OCI-LY1 (cell line): Measurements from ENCODE around the gene RORB.

Experiments
- H2AFZ ChIP-seq: fragments of 200-600 bp; sonication (generic), shearing (Covaris generic); 2 replicates; pipeline ENCODE4 v1.6.0; 2014; ENCODE audit warnings: antibody characterized with exemption, mild to moderate bottlenecking, low read length
- H3F3A ChIP-seq: fragments of 200-600 bp; sonication (generic), shearing (Covaris generic); 2 replicates; pipeline ENCODE4 v1.6.0; 2014; ENCODE audit warnings: mild to moderate bottlenecking, antibody characterized with exemption, low read length, moderate library complexity; ENCODE audit not compliant: insufficient read depth
- H3K27ac ChIP-seq: fragments of 200-600 bp; sonication (generic); 2 replicates; pipeline ENCODE4 v1.5.1; 2014; ENCODE audit warnings: low read length, mixed run types, mild to moderate bottlenecking, low read depth; ENCODE audit not compliant: poor library complexity, severe bottlenecking
- H3K27me3 ChIP-seq: fragments of 200-600 bp; sonication (generic); 2 replicates; pipeline ENCODE4 v1.6.0; 2014; ENCODE audit warnings: antibody characterized with exemption, mild to moderate bottlenecking, low read length, moderate library complexity; ENCODE audit not compliant: insufficient read depth
- H3K36me3 ChIP-seq: fragments of 200-600 bp; sonication (generic); 2 replicates; pipeline ENCODE4 v1.6.1; 2014; ENCODE audit warnings: mild to moderate bottlenecking, antibody characterized with exemption, low read length, moderate library complexity, mixed read lengths; ENCODE audit not compliant: insufficient read depth
- H3K4me1 ChIP-seq: fragments of 200-600 bp; sonication (generic); 2 replicates; pipeline ENCODE4 v1.5.1; 2014; ENCODE audit warnings: mild to moderate bottlenecking, low read length, moderate library complexity; ENCODE audit not compliant: insufficient read depth, severe bottlenecking
- H3K4me2 ChIP-seq: fragments of 200-600 bp; sonication (generic), shearing (Covaris generic); 2 replicates; pipeline ENCODE4 v1.6.1; 2014; ENCODE audit warnings: low read length
- H3K4me3 ChIP-seq: fragments of 200-600 bp; sonication (generic); 2 replicates; pipeline ENCODE4 v1.5.1; 2014; ENCODE audit warnings: low read length, low read depth, mild to moderate bottlenecking, mixed read lengths; ENCODE audit not compliant: poor library complexity, severe bottlenecking
- H3K79me2 ChIP-seq: fragments of 200-600 bp; shearing (Covaris generic); 2 replicates; pipeline ENCODE4 v1.6.1; 2016; ENCODE audit warnings: mixed run types, low read length, mixed read lengths; ENCODE audit not compliant: insufficient read depth
- H3K9ac ChIP-seq: fragments of 200-600 bp; sonication (generic), shearing (Covaris generic); 2 replicates; pipeline ENCODE4 v1.6.1; 2014; ENCODE audit warnings: mild to moderate bottlenecking, low read length, mixed read lengths
- H3K9me2 ChIP-seq: fragments of 200-600 bp; sonication (generic), shearing (Covaris generic); 2 replicates; pipeline ENCODE4 v1.6.1; 2014; ENCODE audit warnings: low read depth, mild to moderate bottlenecking, low read length, mixed read lengths
- H3K9me3 ChIP-seq: fragments of 200-600 bp; shearing (Covaris generic); 2 replicates; pipeline ENCODE4 v1.6.1; 2014; ENCODE audit warnings: low read length, mixed read lengths
- H4K20me1 ChIP-seq: fragments of 200-600 bp; sonication (generic), shearing (Covaris generic); 2 replicates; pipeline ENCODE4 v1.6.0; 2016; ENCODE audit warnings: mild to moderate bottlenecking, low read length; ENCODE audit not compliant: insufficient read depth
- CTCF ChIP-seq: fragments of 200-600 bp; sonication (generic), shearing (Covaris generic); IDR thresholded peaks from 2 replicates; pipeline ENCODE4 v1.5.1; 2017; ENCODE audit warnings: mild to moderate bottlenecking, antibody characterized with exemption, low read length, moderate library complexity, mixed read lengths
- EZH2 ChIP-seq: fragments of 200-600 bp; sonication (generic), shearing (Covaris generic); IDR thresholded peaks from 2 replicates; pipeline ENCODE4 v1.8.0; 2017; ENCODE audit warnings: borderline replicate concordance, mixed run types, mild to moderate bottlenecking, antibody characterized with exemption, low read length, moderate library complexity, mixed read lengths

RORB gene

GRCh38 chr9:74718709-74719108 is 221.6 kb downstream of the RORB start:
- no peaks in the 10 kb centered on the region for H3K79me2 ChIP-seq
- no peaks in the 10 kb centered on the region for H4K20me1 ChIP-seq
- H3K4me3 ChIP-seq = no peak overlapping the region
- no peaks in the 10 kb centered on the region for H3F3A ChIP-seq
- H3K4me1 ChIP-seq = no peaks in the 10 kb centered on the region
- no peaks in the 10 kb centered on the region for H3K27me3 ChIP-seq
- no peaks in the 10 kb centered on the region for H3K36me3 ChIP-seq
- TF ChIP-seq CTCF (no peak), EZH2 (no peak)
- H3K9ac ChIP-seq = no peak overlapping the region
- H3K27ac ChIP-seq = no peak overlapping the region
- no peak overlapping the region for H3K4me2 ChIP-seq
- H3K9me3 ChIP-seq = no peaks in the 10 kb centered on the region
- H3K9me2 ChIP-seq = no peaks in the 10 kb centered on the region
- no peak overlapping the region for H2AFZ ChIP-seq

GRCh38 chr9:74719306-74719705 is 222.2 kb downstream of the RORB start:
- Histone ChIP-seq H3K36me3 (no peaks in the 10 kb centered on the region), H3F3A (no peaks in the 10 kb centered on the region), H3K79me2 (no peaks in the 10 kb centered on the region), H4K20me1 (no peaks in the 10 kb centered on the region), H3K27me3 (no peaks in the 10 kb centered on the region), H3K27ac (no peak overlapping the region), H3K9me3 (no peaks in the 10 kb centered on the region), H3K9me2 (no peaks in the 10 kb centered on the region), H3K4me1 (no peaks in the 10 kb centered on the region), H2AFZ (no peak overlapping the region), H3K9ac (no peak overlapping the region), H3K4me2 (no peak overlapping the region), H3K4me3 (no peak overlapping the region)
- TF ChIP-seq EZH2 = no peak
- no peak for TF ChIP-seq CTCF

GRCh38 chr9:74721696-74722660 is 224.8 kb downstream of the RORB start:
- Histone ChIP-seq H3K4me2 (no peak overlapping the region), H3K79me2 (no peaks in the 10 kb centered on the region)
- TF ChIP-seq CTCF (no peak), EZH2 (no peak)

More at GRCh38 chr9:74721696-74722660, 224.8 kb downstream of the RORB start:
- no peak overlapping the region for H3K4me3 ChIP-seq
- no peak overlapping the region for H2AFZ ChIP-seq
- no peaks in the 10 kb centered on the region for H3K36me3 ChIP-seq
- no peaks in the 10 kb centered on the region for H4K20me1 ChIP-seq
- H3K27ac ChIP-seq = no peak overlapping the region
- no peak overlapping the region for H3K9ac ChIP-seq
- H3K27me3 ChIP-seq = no peaks in the 10 kb centered on the region
- H3K4me1 ChIP-seq = no peaks in the 10 kb centered on the region
- no peaks in the 10 kb centered on the region for H3K9me3 ChIP-seq
- H3K9me2 ChIP-seq = no peaks in the 10 kb centered on the region
- no peaks in the 10 kb centered on the region for H3F3A ChIP-seq
